Stimulated activated CD8-positive, alpha-beta memory T cell treated with anti-CD3 and anti-CD28 coated beads, Interleukin-12 subunit alpha, Interleukin-12 subunit beta, amount 100 ng/mL, for 24 hours (primary cell): Measurements from ENCODE around the gene PRKRIP1.
"Not testable (repeated sequence)": the region's sequence is repeated elsewhere in the genome, so short reads cannot be mapped to it uniquely, and the experiment has no call there.

ENCODE experiments used
- DNase-seq: peaks from one replicate; pipeline ENCODE4 v3.0.0-alpha.2; 2020; ENCODE audit errors: extremely low read depth

The PRKRIP1 gene

GRCh38 chr7:102395873-102396709 is at the start of gene PRKRIP1:
PRKRIP1 (plus strand) TSS chr7:102396363; CDS start chr7:102396412, 49 bp downstream.
- DNase-seq = peak; percentile 61

DNA sequence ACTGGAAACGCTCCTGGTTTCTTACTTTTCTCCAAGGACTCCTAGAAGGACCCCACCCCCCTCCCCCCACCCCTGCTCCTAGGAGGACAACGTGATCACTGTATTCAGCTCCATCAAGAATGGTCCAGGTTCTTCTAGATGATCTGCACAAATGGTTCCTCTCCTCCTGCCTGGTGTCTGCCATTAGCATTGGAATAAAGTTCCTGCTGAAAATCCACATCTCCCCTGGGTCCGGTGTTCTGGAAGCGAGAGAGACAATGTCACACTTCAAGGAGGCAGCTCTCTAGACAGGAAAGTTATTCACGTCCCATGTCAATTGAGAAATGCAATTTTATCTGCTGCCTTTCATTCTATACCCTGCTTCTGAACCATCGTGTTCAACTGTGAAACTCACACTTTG is 49.2 kb upstream of the PRKRIP1 start:
- DNase-seq = not testable (repeated sequence)

GRCh38 chr7:102356344-102356743 is 39.8 kb upstream of the PRKRIP1 start, which contains the start of gene SPDYE6:
SPDYE6 (minus strand) TSS chr7:102356444; CDS start chr7:102356023, 421 bp downstream.
- DNase-seq = not testable (repeated sequence)

GRCh38 chr7:102363549-102364393 is 32.4 kb upstream of the PRKRIP1 start:
- peak; percentile 84 for DNase-seq

DNA sequence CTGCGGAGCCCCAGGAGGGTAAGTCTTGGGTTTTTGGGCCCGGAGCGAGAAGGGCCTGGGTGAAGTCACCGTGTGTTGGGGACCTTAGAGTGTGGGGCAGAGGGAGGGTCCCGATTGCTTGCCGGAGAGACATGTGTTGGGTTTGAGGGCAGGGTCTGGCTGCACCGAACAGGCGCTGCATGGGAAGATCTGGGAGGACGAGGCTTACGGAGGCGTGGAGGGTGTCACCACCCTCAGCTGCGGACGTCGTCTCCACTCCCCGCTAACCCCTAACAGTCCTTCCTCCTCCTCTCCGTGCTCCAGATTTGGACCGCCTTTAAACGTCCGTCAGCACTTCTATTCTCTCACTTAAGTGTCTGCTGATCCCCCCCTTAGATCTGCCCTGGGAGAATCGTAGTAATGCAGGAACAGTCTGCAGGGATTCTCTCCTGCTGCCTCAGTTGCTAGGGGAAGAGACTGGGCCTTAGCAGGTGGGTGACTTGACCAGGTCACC is 31.7 kb upstream of the PRKRIP1 start:
- not testable (repeated sequence) for DNase-seq

- not testable (repeated sequence) for DNase-seq
Measured at GRCh38 chr7:102365390-102365789, 30.8 kb upstream of the PRKRIP1 start.

DNA sequence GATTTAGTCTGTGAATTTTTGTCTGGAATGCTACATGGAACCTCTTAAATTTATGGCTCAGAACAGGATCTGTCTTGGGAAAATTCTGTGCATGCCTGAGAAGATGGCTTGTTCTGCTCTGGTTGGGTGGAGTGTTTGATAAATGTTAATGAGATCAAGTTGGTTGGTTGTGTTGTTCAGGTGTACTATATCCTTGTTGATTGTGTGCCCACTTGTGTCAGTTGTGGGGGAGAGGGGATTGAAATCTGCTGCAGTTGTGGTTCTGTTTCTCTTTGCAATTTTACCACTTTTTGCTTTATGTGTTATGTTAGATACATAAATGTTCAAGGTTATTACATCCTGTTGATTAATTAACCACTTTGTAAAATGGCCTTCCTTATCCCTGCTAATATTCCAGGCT is 26.1 kb upstream of the PRKRIP1 start:
- not testable (repeated sequence) for DNase-seq

GRCh38 chr7:102372796-102373195 is 23.4 kb upstream of the PRKRIP1 start:
- not testable (repeated sequence) for DNase-seq

GRCh38 chr7:102376964-102377466 is 19.1 kb upstream of the PRKRIP1 start:
- DNase-seq = no peak

GRCh38 chr7:102380837-102381236 is 15.3 kb upstream of the PRKRIP1 start:
- not testable (repeated sequence) for DNase-seq

- not testable (repeated sequence) for DNase-seq
Measured at GRCh38 chr7:102381696-102382425, 14.3 kb upstream of the PRKRIP1 start.

DNA sequence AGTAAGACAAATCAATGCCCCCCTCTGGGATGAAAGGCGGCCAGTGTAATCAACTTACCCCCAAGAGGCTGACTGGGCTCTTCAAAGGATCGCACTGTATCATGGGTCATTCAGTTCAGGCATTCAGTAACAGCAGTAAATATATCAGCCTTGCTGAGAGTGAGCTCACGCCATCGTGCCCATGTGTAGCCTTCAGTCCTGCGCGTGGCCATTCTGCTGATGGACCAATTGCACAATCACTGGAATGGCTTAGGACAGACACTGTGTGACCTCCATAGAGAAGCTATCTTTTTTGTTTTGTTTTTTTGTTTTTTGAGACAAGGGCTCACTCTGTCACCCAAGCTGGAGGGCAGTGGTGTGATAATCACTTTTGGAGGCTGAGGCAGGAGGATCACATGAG is 9.1 kb upstream of the PRKRIP1 start:
- no peak for DNase-seq

DNA sequence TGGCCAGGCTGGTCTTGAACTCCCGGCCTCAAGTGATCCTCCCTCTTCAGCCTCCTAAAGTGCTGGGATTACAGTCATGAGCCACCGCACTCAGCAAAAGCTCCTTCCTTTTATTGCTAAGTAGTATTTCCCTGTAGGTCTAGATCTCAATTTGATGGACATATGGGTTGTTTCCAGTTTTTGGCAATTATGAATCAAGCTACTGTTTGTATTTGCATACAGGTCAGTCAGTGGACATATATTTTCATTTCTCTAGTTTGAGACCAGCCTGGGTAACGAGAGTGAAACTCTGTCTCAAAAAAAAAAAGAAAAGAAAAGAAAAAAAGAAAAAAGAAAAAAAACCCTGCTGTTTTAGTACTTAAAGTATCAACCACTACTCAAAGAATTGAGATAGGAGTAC is 6.4 kb upstream of the PRKRIP1 start:
- DNase-seq = no peak

- DNase-seq = peak; percentile 31
Measured at GRCh38 chr7:102390697-102391484, 5.3 kb upstream of the PRKRIP1 start.

- DNase-seq = no peak
Measured at GRCh38 chr7:102392330-102392729, 3.8 kb upstream of the PRKRIP1 start.

- no peak for DNase-seq
Measured at GRCh38 chr7:102393467-102393866, 2.7 kb upstream of the PRKRIP1 start.

DNA sequence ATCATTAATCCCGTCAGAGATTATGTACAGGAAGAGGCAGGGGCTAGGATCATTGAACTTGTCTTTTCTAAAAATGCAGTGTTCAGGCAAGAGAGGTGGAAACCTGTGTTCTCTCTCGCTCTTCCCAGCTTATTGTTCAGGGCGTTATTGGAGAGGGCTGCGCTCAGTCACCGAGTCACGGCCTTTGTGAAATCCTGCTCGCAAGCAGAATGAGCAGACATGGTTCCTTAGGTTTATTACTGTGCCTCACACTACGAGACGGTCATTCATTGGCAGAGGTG is 631 bp upstream of the PRKRIP1 start:
- no peak for DNase-seq

GRCh38 chr7:102396710-102397019 is 502 bp downstream of the PRKRIP1 start:
- no peak for DNase-seq

DNA sequence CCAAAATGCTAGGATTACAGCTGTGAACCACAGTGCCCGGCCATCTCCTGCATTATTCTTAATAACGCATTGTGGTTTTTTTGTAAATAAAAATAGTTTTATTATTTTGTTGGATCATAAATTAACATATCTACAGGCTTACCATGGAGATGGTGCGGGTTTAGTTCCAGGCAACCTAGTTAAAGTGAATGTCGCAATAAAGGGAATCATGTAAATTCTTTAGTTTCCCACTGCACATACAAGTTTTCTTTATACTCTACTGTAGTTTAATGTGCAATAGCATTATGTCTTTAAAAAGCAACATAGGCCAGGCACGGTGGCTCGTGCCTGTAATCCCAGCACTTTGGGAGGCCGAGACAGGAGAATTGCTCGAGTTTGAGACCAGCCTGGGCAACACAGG is 2.4 kb downstream of the PRKRIP1 start:
- no peak for DNase-seq

- no peak for DNase-seq
Measured at GRCh38 chr7:102400360-102400759, 4.2 kb downstream of the PRKRIP1 start.

- no peak for DNase-seq
Measured at GRCh38 chr7:102403563-102403962, 7.4 kb downstream of the PRKRIP1 start.
